Osteoblast (primary cell): ENCODE measurements around the gene CCDC88B. TPM values are rescaled to one million over a fixed set of nuclear protein-coding genes. Genes with fewer than 3 reads are reported as not detected.

Source experiments
- DNase-seq: peaks from one replicate; pipeline ENCODE4 v3.0.0; 2011; ENCODE audit warnings: low spot score, mixed read lengths; ENCODE audit not compliant: insufficient read length; ENCODE audit errors: missing footprints
- H2AFZ ChIP-seq: 2 replicates; pipeline ENCODE4 v1.6.0; 2011; ENCODE audit warnings: mild to moderate bottlenecking, low read length
- H3K27ac ChIP-seq: 2 replicates; pipeline ENCODE4 v1.5.1; 2011; ENCODE audit warnings: mild to moderate bottlenecking, low read depth, low read length, moderate library complexity
- H3K27me3 ChIP-seq: 2 replicates; pipeline ENCODE4 v1.6.0; 2012; ENCODE audit warnings: mild to moderate bottlenecking, control low read depth, inconsistent platforms, low read length, moderate library complexity; ENCODE audit not compliant: insufficient read depth
- H3K36me3 ChIP-seq: 2 replicates; pipeline ENCODE4 v1.5.1; 2011; ENCODE audit warnings: mild to moderate bottlenecking, low read length, control low read depth, moderate library complexity; ENCODE audit not compliant: insufficient read depth
- H3K4me1 ChIP-seq: 2 replicates; pipeline ENCODE4 v1.5.1; 2011; ENCODE audit warnings: mild to moderate bottlenecking, low read length, control low read depth, moderate library complexity; ENCODE audit not compliant: insufficient read depth
- H3K4me2 ChIP-seq: 2 replicates; pipeline ENCODE4 v1.6.0; 2011; ENCODE audit warnings: mild to moderate bottlenecking, low read length; ENCODE audit not compliant: insufficient read depth
- H3K4me3 ChIP-seq: fragments of 200-600 bp; sonication (generic); 3 replicates; pipeline ENCODE4 v1.5.1; 2012; ENCODE audit warnings: mild to moderate bottlenecking, low read length, inconsistent platforms; ENCODE audit not compliant: insufficient read depth
- H3K79me2 ChIP-seq: 2 replicates; pipeline ENCODE4 v1.6.0; 2012; ENCODE audit warnings: mild to moderate bottlenecking, low read length, control low read depth, inconsistent platforms; ENCODE audit not compliant: insufficient read depth
- H3K9me3 ChIP-seq: 2 replicates; pipeline ENCODE4 v1.5.1; 2011; ENCODE audit warnings: low read depth, low read length, control low read depth
- H4K20me1 ChIP-seq: 2 replicates; pipeline ENCODE4 v1.6.0; 2012; ENCODE audit warnings: mild to moderate bottlenecking, low read length, control low read depth; ENCODE audit not compliant: insufficient read depth
- total RNA-seq: library from RNA; depleted of rRNA; stranded (reverse); fragments of >200 nt; gene quantifications from 2 replicates; pipeline ENCODE4 v1.2.3, GENCODE V29; 2012
- TF ChIP-seq, protein P1 (sequence below): IDR thresholded peaks from 2 replicates; pipeline ENCODE4 v1.5.1; 2011; ENCODE audit warnings: mild to moderate bottlenecking, low read depth, low read length, moderate library complexity; ENCODE audit errors: extremely low read depth

CCDC88B gene
- total RNA-seq, 1 donor = 1.4 TPM

DNA sequence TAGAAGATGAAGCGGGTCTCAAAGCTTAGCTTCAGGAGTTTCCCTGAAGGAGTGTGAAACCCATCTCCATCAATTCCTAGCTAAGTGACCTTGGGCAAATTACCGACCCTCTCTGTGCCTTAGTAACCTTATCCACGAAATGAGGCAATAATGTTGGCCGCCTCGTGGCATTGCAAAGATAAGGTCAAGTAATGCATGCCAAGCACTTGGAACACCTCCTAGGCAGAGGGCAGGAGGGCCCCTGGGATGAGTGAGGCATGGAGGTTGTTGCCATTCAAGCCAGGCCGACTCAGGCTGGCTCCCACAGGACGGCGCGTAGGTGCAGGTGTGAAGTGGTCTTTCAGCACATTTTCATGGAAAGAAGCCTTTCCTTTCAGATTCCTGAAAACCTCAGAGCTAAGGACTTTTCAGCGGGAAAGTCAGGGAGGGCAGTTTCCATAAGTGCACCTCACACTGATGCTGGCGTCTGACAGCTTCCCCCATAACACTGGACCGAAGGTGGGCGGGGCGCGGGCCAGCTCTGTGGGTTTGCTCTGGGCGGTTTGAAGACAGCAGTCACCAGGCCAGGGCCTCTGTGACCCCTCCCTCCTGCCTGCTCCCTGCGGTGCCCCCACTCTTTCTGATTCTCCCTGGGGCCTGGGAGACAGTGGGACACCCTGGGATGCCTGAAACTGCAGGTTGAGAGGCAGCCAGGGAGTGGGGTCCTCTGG is 44.2 kb downstream of the CCDC88B start:
- H3K4me1 ChIP-seq = no peaks in the 10 kb centered on the region
- H2AFZ ChIP-seq = no peak overlapping the region
- no peaks in the 10 kb centered on the region for H3K36me3 ChIP-seq
- DNase-seq = peak; percentile 37
- H3K27me3 ChIP-seq = peaks cover 11% of the 10 kb centered on the region
- no peaks in the 10 kb centered on the region for H3K79me2 ChIP-seq
- H3K4me3 ChIP-seq = no peak overlapping the region
- no peak overlapping the region for H3K4me2 ChIP-seq
- no peaks in the 10 kb centered on the region for H4K20me1 ChIP-seq
- TF ChIP-seq, protein P1, sequence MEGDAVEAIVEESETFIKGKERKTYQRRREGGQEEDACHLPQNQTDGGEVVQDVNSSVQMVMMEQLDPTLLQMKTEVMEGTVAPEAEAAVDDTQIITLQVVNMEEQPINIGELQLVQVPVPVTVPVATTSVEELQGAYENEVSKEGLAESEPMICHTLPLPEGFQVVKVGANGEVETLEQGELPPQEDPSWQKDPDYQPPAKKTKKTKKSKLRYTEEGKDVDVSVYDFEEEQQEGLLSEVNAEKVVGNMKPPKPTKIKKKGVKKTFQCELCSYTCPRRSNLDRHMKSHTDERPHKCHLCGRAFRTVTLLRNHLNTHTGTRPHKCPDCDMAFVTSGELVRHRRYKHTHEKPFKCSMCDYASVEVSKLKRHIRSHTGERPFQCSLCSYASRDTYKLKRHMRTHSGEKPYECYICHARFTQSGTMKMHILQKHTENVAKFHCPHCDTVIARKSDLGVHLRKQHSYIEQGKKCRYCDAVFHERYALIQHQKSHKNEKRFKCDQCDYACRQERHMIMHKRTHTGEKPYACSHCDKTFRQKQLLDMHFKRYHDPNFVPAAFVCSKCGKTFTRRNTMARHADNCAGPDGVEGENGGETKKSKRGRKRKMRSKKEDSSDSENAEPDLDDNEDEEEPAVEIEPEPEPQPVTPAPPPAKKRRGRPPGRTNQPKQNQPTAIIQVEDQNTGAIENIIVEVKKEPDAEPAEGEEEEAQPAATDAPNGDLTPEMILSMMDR = no peak
- H3K27ac ChIP-seq = no peak overlapping the region
- H3K9me3 ChIP-seq = no peaks in the 10 kb centered on the region

DNA sequence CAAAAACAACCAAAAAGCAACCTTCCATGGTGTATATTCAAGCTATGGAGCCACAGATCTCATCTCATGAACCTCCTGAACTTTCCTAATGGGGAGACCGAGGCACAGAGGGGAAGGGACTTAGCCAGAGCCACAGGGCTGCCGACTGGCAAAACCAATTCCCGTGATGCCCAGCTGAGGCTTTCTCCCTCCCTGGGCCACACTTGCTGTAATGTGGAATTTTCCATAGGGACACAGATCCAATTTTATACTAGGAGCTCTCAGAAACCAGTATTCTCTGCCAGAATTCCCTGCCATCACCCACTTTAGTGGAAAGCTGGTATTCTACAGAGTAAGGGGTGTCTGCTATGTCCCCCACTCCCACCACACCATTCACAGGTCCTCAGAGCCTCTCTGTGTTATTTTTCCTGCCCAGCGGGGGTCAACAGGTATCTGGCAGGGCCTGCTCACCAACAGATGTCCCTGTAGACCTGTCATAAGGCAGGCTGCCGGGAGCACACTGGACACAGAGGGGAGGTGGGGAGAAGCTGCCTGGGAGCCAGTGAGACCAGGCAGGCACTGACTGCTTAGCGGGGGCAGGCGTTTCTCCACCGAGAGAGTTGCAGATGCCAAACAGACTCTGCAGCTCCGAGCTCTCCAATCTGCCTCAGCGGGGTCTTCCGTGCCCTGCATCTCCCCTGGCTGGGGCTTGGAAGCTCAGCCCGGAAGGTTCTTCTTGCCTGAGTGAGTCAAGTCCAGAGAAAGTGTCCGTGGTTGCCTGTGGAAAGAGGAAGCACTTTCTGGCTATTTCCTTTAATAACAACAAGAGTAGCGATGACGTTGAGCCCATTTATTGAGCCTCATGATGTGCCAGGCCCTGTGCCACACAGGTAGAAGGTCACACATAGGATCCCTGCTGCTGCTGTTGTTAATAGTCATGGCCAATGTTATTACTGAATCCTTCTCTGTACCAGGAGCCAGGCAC is 45.3 kb downstream of the CCDC88B start:
- no peak overlapping the region for H3K27ac ChIP-seq
- no peak overlapping the region for H3K4me3 ChIP-seq

DNA sequence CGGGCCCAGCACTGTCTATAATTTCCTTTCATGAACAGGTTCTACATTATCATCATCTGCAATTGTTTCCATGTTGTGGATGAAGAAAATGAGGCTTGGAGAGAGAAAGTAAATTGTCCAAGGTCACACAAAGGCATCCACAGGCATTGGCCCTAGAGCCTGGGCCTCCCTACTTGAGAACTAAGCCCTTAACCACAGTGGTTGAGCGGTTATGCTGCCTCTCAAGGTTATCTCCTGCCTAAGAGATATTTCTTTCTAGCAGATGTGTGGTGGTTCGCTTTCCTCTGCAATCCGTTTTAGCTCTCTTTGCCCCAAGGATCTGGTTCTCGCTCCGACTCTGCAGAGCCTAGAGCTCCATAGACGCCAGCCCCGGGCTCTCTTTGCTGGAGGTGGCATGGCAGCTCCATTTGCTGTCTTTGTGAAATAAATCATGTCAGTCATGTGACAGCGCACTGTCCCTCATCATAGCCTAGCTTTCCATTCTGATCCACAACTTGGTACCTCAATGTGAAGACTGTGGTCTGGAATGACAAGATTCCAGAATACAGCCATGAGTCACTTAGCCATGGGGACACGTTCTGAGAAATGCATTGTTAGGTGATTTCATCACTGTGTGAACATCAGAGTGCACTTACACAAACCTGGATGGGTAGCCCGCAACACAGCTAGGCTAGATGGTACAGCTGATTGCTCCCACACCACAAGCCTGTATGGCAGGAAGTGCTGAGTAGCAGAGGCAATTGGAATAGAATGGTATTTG is 46.1 kb downstream of the CCDC88B start:
- Histone ChIP-seq H3K79me2 (no peaks in the 10 kb centered on the region), H3K36me3 (no peaks in the 10 kb centered on the region), H3K27ac (no peak overlapping the region), H3K9me3 (no peaks in the 10 kb centered on the region), H2AFZ (no peak overlapping the region), H4K20me1 (no peaks in the 10 kb centered on the region), H3K4me1 (no peaks in the 10 kb centered on the region), H3K4me3 (no peak overlapping the region), H3K27me3 (peaks cover 20% of the 10 kb centered on the region), H3K4me2 (no peak overlapping the region)
- TF ChIP-seq, protein P1 = no peak
- DNase-seq = peak; percentile 70

More for the DNA sequence above, 45.3 kb downstream of the CCDC88B start:
- H3K79me2 ChIP-seq = no peaks in the 10 kb centered on the region
- H3K4me1 ChIP-seq = no peaks in the 10 kb centered on the region
- H3K9me3 ChIP-seq = no peaks in the 10 kb centered on the region
- H3K27me3 ChIP-seq = peaks cover 20% of the 10 kb centered on the region
- no peak overlapping the region for H3K4me2 ChIP-seq
- TF ChIP-seq, protein P1 = no peak
- H2AFZ ChIP-seq = no peak overlapping the region
- DNase-seq = peak; percentile 46
- no peaks in the 10 kb centered on the region for H3K36me3 ChIP-seq
- H4K20me1 ChIP-seq = no peaks in the 10 kb centered on the region
